GF-D8 (cell line): ENCODE data around the gene FNDC5.

Source experiments
- DNase-seq: peaks from one replicate; lab custom pipeline; 2025; lab: John Stamatoyannopoulos, UW

The FNDC5 gene

DNA sequence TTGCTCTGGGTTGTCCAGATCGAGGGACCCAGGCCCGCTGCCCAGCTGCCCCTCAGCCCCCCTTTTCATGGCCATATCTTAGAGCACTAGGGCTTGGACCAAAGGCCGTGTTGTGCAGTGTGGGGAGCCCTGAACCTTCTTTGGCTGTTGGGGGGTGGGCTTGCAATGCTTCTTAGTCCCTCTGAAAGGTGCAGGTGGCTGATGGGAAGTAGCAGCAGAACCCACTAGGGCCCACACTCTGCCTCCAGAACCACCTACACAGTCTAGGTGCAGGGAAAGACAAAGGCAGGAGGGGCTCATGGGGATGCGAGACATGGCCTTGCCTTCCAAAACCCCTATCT, 13.3 kb upstream of the FNDC5 start:
- DNase-seq = no peak

DNA sequence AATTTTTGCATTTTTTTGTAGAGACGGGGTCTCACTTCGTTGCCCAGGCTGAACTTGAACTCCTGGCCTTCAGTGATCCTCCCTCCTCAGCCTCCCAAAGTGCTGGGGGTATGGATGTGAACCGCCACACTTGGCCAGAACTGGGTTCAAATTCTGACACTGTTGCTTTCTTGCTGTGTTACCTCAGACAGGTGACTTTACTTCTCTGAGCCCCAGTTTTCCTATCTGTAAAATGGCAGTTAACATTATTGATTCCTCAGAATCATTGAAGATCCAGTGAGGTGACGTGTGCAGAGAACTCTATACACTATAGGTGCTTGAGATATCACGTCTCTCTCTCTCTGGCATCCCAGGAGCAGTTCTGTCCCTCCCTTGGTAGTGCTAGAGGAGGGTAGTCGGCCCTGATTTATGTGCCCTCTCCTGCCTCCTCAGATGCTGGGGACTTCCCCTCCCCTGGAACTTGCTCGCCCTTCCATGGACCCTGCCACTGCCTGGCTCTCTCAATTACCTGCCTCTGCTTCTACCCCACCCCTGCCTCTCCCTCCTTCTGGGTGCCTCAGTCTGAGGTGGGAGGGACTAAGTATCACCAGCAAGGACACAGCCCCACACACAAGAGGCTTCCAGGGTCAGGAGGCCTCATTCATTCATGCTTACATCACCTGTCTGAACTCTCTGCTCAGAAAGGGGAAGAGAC, 12.8 kb upstream of the FNDC5 start:
- DNase-seq = no peak

DNA sequence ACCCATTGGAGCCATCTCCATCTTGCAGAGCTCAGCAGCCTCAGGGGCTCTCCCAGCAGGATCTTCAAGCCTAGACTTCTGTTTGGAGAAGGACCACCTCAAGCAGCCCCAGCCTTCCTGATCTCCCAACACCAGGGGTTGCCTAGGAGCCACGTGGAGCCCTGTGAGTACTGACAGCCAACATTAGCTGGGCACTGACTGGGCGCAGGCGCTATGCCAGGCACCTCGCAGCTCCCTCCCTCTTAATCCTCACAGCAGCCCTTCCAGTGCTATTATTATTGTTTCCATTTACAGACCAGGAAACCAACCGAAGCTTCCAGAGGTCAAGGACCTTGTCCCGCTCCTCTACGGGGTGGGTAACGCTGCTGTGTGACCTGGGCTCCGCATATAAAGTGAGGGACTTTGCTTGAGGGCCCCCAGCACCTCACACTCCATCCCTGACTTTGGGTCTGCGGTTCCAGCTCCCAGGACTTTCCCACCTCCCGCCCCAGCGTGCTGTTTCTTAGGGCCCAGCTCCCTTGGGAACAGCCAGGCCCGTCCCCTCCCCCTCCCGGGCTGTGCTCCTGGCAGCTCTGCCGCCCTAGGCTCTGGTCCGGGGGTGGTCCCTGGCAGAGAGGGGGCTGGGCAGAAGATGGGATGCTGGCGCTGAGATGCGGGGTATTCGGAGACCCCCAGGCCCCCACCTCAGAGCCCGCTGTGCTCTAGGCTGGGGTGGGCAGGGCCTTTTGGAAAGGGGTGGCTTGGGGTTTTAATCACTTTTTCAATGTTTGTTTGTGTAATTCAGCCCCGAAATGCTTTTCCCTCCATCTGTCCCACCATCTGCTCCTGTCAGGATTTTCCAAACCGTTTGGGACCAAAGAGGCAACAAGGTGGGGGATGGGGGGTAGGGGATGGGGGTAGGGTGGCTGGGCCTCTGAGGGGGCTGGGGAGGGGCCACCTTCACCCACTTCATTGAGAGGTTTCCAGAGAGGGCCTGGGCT, 11.4 kb upstream of the FNDC5 start:
- no peak for DNase-seq

DNA sequence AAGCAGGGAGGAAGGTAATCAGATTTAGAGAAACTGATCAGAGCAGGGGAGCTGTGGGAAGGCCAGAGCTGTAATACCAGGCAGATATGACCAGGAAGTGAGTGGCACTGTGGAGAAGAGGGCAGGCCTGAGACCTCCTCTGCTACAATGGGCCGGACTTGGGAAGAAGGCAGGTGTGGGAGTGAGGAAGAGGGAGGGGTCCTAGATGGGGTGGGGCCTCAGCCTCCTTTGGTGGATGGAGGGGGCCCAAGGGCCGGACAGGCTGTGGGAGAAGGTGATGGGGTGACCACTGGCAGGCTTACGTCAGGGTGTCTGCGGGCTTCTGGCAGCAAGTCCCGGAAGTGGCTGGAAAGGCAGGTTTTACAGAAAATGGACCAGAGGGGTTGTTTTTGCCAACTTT, 10.6 kb upstream of the FNDC5 start:
- no peak for DNase-seq

DNA sequence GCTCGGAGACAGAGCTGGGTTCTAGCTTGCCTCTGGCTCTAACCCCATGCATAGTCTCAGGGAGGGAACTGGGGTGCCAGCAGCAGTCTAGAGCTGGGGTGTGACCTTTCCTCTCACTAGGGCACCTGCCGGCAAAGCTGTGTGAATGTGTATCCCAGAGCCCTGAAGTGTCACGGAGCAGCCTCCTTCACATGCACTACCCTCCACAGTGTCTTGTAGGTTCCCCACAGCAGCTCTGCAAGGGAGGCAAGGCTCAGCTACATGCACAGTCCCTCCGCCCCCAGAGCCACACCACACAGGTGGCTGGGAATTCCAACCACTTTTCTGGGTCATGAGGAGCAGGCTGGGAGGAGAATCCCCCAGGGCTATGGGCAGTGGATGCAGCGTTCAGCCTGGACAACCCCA, 7.9 kb upstream of the FNDC5 start:
- DNase-seq = no peak

DNA sequence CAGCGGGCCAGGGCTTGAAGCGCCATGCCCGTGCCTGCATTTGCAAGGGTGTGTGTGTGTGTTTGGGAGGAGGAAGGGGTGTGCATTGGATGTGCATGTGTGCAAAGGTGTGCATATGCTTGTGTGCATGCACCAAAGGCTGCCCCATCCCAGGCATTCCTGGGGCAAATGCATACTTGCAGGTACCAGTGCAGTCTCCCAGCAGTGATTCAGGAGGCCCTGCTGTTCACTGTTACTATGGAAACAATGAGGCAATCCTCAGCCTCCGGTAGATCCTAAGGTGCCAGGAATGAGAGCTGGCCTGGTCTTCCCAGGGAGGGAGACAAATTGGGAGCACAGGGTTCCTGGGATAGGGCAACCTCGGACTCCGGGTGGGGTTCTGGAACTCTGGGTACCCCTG, 7.5 kb upstream of the FNDC5 start:
- DNase-seq = no peak

DNA sequence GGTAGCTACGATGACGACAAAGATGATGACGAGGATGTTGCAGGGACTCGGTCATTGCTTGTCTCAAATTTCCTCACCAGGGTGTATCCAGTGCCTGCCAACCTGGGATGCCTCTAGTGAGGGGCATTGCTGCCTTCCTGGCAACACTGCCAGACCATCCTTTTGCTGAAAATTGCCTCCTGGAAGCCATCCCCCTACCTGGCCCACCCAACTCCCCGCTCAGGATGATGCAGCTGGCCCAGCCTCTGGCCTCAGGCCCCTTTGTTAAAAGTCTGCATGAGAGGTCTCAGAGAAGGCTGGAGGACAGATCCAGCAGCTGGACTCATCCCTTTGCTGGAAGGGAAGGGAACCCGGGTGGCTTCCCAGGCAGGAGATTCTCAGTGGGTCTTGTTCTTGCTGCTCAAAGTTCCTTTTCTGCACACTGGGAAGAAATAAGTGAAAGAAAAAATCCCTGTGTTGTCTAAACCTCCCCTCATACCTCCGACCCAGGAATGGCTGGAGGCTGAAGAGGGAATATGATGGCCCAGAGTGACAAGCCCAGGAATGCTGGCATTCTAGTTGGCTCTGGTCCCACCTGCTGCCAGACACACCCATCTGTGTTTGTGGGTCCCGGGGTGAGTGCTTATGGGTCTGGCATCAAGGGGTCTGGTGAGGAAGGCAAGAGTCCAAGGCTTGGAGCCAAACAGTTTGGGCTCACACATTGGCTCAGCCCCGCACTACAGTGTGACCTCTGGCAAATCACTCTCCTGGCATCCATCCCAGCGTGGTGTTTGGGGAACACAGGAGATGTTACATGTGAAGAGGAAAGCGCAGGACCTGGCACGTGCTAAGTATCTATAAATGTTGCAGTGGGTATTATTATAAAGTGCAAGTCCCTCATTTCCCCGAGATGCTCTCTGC, 6.7 kb upstream of the FNDC5 start:
- DNase-seq = no peak

DNA sequence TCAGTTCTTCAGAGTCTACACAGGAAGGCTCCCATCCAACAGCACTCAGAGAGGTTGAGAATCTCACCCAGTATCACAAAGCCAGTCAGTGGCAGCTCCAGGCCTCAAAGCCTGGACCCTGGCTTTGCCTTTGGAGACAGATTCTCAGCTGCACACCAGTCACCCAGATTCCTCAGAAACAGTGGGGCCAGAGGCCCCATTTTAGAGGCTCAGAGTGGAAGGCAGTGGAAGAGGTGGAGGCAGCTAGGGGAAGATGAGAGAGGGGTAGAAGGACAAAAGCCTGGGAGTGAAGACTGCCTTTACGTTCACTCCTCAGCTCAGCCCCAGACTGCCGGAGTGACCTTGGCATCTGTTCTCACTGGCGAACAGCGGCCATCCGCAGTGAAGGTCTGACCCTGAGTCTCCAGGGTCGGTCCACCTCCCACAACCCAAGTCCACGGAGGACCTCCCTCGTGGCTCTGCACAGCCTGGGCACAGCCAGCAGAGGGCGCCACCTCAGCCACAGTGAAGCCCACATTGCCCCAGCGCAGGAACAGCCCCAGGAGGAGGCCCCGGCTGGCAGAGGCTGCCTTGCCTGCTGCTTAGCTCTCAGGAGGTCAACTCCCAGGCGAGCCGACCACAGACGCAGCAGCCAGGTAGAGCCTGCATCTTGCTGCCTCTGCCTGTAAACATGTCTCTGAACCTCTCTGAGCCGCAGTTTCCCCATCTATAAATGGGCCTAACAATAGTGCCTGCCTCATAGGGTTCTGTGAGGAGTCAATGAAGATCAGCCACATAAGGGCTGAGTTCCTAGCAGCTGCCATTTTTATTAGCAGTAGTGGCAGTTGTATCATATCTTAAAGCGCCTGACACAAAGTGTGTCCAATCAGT, 5.9 kb upstream of the FNDC5 start:
- DNase-seq = no peak

DNA sequence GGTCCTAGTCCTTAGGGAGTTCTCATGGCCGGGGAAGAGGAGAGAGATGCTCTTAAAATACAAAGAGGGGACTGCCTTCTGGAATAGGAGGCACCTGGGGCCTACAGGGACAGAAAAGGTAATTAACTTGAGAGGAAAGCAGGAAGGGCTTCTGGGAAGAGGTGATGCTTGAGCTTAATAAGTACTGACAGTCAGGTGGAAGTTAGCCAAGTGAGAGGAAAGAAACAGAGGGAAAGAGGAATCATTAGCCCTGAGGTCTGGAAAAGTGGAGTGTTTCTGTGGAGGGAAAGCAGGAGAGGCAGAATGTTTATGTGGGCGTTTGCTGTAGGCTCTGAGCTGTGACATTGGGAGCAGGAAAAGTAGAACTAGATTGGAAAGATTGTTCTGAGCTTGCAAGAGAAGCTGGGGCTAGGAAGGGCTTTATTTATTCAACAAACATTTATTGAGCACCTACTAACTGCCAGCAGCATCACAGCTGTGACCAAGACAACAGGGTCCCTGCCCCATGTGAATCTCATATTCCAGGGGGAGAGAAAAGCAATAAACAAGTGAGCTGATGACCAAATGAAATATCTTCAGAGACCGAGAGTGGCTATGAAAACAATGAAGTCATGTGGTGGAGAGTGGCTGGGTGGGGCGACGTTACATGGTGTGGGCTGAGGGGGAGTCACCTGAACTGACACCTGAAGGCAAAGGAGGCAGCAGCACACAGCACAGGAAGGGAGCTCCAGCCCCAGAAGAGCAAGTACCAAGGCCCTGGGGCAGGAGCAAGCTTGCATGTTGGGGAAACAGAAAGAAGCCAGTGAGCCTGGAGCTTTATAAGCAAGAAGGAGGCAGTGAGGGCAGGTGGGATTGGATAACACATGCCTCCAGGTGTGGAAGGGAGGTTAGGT, 4.4 kb upstream of the FNDC5 start:
- no peak for DNase-seq

DNA sequence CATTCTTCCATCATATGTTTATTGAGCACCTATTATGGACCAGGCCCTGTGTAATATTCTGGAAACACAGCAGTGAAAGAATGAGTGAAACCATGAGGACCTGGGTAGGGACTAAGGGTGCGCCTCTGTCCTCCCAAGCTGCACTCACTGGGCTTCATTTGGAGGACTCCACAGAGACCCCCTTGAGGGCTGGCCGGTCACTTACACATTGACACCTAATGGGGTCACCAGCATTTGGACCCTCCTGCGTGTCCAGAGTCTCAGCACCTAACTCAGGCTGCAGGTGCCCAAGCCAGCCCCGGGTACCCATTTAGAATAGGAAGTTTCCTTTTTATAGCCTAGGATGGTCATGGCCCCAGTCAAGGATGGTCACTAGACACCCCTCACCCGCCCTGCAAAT, 2.8 kb upstream of the FNDC5 start:
- no peak for DNase-seq

DNA sequence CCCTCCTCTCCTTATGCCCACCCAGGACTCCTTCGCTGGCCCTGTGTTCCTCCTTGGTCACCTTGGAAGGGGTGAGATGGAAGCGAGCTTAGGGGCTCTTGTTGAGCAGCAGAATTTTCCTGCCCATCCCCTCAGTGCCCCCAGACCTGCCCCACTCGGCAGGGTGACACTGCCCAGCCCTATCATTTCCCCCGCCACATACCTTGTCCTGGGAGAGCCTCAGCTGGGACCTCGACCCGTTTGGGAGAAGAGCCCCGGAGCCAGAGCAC, 1.4 kb upstream of the FNDC5 start:
- no peak for DNase-seq

DNA sequence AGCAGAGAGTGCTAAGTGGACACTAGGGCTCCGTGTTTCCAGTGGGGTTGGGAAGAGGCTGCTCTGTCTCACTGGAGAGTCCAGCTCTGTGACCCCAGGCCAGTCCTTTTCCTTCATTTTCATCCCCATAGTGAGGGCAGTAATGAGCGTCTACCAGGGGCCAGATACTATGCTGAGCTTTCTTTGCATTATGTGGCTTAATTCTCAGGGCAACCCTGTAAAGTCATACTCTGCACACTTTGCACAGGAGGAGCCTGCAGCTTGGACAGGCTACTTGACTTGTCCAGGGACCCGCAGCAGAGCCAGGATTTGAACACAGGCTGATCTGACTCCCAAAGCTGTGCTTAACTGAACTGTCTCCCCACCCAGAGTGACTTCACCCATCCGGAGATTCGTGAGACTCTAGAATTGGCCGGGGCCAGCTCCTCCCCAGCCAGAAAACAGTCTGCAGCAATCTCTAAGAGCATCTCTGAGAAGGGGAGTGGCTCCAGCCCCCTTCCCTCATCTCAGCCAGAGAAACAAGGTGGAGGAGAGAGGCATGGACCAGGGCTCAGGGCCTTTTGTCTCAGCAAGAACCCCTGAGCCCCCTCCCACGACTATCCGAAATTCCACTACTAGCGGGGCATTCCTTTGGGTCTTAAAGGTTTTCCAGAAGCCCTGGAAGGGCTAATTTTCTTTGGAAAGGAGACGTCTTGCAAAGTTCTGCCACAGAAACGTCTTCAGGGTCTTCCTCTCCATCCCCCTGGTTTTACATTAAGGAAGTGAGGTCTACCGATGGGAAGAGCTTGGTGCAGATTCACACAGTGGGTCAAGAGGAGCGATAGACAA, 866 bp upstream of the FNDC5 start:
- DNase-seq = no peak

DNA sequence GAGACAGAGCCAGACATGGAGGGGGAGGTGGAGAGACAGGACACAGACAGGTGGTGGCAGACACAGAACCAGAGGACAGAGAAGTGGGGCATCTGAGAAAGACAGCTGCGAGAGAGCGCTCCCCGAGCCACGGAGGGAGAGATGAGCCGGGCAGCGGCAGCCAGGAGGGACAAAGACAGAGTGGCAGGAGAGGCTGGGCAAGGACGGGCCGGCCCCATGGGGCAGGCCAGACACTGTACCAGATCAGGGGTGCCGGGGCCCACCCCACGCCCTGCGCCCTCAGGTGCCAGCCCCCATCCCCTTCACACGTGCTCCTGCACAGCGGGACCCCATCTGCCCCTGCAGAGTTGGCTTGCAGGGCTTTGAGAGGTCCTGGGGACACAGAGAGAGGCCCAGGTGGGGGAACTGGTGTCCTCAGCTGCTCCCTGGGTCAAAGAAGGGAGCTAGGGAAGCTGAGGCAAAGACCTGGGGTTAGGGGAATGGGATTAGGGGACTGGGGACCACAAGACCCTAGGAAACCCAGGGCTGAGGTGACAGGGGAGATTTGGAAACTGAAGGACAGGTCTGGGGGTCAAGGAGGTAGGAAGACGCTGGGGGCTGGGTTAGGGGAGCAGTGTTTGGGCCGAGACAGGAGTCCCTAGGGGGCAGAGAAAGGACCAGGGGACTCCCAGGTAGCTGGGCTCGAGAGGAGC, 643 bp downstream of the FNDC5 start:
- DNase-seq = no peak

DNA sequence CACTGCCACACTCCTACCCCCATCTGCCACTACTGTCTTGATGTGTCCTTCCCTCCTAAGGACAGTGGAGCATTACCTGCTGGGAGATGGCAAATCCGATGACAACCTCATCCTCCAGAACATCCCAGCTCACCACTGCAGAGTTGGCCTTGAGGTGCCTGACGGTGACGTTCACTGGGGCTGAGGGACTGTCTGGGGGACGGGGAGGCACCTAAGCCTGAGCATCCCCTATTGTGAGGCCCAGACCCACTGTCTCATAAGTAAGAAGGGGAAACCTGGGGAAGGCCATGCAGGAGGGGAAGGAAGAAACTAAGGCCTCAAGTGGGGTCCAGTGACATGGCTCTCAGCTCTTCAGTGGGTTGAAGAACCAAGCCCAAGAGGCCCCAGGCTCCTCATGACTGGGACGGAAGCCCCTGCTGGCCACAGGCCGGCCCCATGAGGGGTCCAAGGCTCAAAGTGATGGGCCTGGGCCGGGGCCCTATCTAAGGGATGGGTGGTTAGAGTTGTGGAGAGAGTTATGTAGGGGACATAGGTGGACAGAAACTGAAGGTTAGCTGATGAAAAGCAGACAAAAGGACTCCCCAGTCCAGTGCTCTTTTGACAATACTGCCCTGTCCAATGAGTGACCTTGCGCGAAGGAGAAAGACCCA, 1.8 kb downstream of the FNDC5 start:
- no peak for DNase-seq

DNA sequence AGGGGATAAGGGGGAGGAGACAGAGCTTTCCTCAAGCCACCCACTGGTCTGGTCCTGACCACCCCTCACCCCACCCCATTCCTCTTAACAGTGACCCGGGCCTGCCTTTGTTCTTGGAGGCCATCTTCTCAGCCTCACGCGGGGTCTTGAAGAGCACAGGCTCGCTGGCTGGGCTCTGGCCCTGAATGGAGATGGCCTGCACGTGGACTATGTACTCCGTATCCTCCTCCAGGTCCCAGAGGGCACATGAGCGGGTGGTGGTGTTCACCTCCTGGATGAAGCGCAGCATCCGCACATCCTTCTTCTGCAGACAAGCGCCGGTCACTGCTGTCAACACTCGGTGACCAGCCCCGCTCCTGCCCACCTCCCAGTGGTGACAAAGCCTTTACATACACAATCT, 2.6 kb downstream of the FNDC5 start:
- no peak for DNase-seq

DNA sequence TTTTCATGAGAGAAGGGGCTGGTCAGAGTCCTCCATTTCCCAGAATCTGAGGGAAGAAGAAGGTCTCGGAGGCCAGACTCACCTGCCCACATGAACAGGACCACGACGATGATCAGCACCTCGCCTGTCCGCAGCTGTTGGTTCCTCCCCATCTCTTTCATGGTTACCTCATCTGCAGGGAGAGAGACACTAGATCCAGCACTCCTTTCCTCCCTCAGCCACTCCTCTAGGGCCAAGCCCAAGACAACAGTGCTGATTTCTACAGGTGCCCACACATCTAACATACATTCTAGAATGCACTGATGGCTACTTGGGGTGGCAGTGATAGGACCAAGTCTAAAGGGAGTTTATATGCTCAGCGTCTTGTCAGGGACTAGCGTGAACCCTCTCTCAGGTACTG, 3.0 kb downstream of the FNDC5 start:
- no peak for DNase-seq

DNA sequence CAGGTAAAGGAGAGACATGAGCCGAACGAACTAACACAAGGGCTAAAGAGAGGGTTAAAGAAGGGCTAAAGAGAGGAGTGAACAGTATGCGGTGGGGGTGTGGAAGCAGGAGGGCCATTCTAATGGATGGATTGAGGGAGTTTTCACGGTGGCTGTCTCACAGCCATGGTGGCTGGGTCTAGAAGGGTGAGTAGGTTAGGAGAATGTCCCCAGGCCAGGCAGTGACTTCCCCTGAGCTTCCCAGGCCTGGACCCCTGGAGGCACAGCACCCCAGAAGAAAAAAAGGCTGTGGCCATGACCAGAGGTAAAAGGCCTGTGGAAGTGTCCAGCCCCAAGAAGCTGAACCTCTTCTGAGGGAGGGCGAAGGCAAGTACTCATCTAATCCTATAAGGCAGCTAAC, 3.6 kb downstream of the FNDC5 start:
- no peak for DNase-seq

DNA sequence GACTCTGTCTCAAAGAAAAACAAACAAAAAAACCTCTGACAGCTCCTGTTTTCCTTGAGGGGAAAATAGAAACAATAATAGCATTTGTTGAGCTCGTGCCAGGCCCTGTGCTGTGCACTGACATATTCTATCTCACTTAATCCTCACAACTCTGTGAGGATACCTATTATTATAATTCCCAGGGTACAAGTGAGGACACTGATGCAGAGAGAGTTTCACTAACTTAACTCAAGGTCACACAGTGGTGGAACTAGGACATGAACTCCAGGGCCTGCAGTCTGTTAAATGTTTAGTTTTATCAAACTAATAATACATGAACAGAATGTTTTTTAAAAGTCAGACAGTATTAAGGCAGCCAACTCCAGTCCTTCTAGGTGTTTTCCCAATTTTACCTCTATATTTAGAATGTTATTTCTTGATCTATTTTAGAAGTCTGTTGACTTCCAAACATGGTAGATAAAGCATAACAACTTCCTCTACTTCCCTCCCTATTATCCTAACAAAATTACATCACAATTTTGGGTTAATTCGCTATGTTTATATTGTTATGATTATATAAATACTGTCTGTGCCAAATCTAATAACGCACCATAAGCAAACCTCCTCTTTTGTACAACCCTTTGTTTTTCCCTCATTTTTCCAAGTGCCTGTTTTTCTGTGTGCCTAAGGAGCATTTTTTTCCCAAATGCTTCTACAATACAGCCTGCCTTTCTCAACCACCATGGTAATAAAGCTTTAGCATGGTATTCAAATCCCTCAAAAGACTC, 4.9 kb downstream of the FNDC5 start:
- DNase-seq = no peak
